Sigmoid colon (tissue), 4 donors: ENCODE results near the gene PTCSC3.

Experiments
- EP300 ChIP-seq, 4 donors: sonication (generic); formaldehyde crosslinking; IDR thresholded peaks; one replicate each; pipeline ENCODE4 v1.6.1; 2017; ENCODE audit warnings: antibody characterized with exemption in 4 of 4
- POLR2A ChIP-seq, 2 donors: fragments of 450-650 bp; IDR thresholded peaks; one replicate each; pipeline ENCODE4 v1.6.1; 2016; ENCODE audit warnings: antibody characterized with exemption in 2 of 2, mild to moderate bottlenecking in 2 of 2, moderate library complexity in 2 of 2
- TF ChIP-seq, protein P1 (sequence below), 4 experiments: fragments of 450-650 bp in 3 of 4; fragments of 200-600 bp in 1 of 4; IDR thresholded peaks; one replicate each; pipeline ENCODE4 v1.5.1; 2016 to 2019; ENCODE audit warnings: antibody characterized with exemption in 4 of 4, mild to moderate bottlenecking in 3 of 4, moderate library complexity in 2 of 4

DNA sequence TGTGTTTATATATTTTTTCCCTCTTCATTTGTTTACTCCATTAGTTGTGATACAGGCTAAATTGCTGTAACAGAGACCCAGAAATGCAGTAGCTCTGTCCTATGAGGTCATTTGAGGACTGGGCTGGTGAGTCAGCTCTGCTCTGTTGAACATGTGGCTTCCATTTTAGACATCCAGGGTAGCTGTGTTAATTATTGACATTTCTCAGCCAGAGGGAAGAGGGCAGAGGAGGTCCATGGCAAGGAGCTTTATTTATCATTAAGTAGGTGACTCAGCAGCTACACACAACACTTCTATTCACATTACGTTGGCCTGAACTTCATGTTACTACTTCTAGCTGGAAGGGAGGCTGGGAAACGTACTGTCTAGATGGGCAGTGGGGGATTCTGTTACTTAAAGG lies 85.4 kb downstream of the PTCSC3 start:
- TF ChIP-seq POLR2A (IDR thresholded peaks at IDR 0.05), result no peak
- no peak for TF ChIP-seq EP300 (IDR thresholded peaks at IDR 0.05)
- TF ChIP-seq, protein P1, sequence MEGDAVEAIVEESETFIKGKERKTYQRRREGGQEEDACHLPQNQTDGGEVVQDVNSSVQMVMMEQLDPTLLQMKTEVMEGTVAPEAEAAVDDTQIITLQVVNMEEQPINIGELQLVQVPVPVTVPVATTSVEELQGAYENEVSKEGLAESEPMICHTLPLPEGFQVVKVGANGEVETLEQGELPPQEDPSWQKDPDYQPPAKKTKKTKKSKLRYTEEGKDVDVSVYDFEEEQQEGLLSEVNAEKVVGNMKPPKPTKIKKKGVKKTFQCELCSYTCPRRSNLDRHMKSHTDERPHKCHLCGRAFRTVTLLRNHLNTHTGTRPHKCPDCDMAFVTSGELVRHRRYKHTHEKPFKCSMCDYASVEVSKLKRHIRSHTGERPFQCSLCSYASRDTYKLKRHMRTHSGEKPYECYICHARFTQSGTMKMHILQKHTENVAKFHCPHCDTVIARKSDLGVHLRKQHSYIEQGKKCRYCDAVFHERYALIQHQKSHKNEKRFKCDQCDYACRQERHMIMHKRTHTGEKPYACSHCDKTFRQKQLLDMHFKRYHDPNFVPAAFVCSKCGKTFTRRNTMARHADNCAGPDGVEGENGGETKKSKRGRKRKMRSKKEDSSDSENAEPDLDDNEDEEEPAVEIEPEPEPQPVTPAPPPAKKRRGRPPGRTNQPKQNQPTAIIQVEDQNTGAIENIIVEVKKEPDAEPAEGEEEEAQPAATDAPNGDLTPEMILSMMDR (IDR thresholded peaks at IDR 0.05), result no peak
